Myometrial cell (primary cell): ENCODE results near the gene IFNA8. TPM values are rescaled to one million over a fixed set of nuclear protein-coding genes. Genes with fewer than 3 reads are reported as not detected.

Experiments used
- total RNA-seq: library from RNA; depleted of rRNA; stranded (reverse); fragments of >200 nt; gene quantifications from 2 replicates; pipeline ENCODE4 v1.2.3, GENCODE V29; 2015

IFNA8 gene
- total RNA-seq = not detected in 2 replicates

GRCh38 chr9:21408817-21409216, at the start of gene IFNA8:
TSS of gene IFNA8 (plus strand) at chr9:21409117. CDS start at chr9:21409177, 60 bp downstream.

GRCh38 chr9:21367957-21368356, 41.0 kb upstream of the IFNA8 start, which contains the start of gene IFNA13:
TSS of gene IFNA13 (minus strand) at chr9:21368057. CDS start at chr9:21368010, 47 bp downstream.

GRCh38 chr9:21385131-21385670, 23.7 kb upstream of the IFNA8 start, which contains the start of gene IFNA2:
TSS of gene IFNA2 (minus strand) at chr9:21385398. CDS start at chr9:21385329, 69 bp downstream.

GRCh38 chr9:21440139-21440538, 31.2 kb downstream of the IFNA8 start, which contains the start of gene IFNA1:
TSS of gene IFNA1 (plus strand) at chr9:21440439. CDS start at chr9:21440508, 69 bp downstream.

Other genes starting within 250 kb of the IFNA8 start
- not detected in 2 replicates for gene IFNA21, start 242.5 kb upstream of the IFNA8 start, total RNA-seq
- gene IFNA4, start 221.5 kb upstream of the IFNA8 start, total RNA-seq = not detected in 2 replicates
- gene IFNA7, start 206.9 kb upstream of the IFNA8 start, total RNA-seq = not detected in 2 replicates
- not detected in 2 replicates for gene IFNA10, start 202.0 kb upstream of the IFNA8 start, total RNA-seq
- gene IFNA16, start 191.8 kb upstream of the IFNA8 start, total RNA-seq = not detected in 2 replicates
- not detected in 2 replicates for gene IFNA17, start 180.9 kb upstream of the IFNA8 start, total RNA-seq
- gene IFNA14, start 169.1 kb upstream of the IFNA8 start, total RNA-seq = not detected in 2 replicates
- not detected in 2 replicates for gene IFNA5, start 103.8 kb upstream of the IFNA8 start, total RNA-seq
- gene KLHL9, start 73.7 kb upstream of the IFNA8 start, total RNA-seq = 22.5 and 29.8 TPM in 2 replicates
- not detected in 2 replicates for gene IFNA6, start 58.2 kb upstream of the IFNA8 start, total RNA-seq
- not detected in 2 replicates for gene IFNA13, start 41.1 kb upstream of the IFNA8 start, total RNA-seq
- gene IFNA2, start 23.7 kb upstream of the IFNA8 start, total RNA-seq = not detected in 2 replicates
- gene IFNA1, start 31.3 kb downstream of the IFNA8 start, total RNA-seq = not detected in 2 replicates
- gene IFNE, start 73.2 kb downstream of the IFNA8 start, total RNA-seq = not detected in 2 replicates